ENCODE results near the gene ZWILCH. TPM values are rescaled to one million over a fixed set of nuclear protein-coding genes. Genes with fewer than 3 reads are reported as not detected.

ZWILCH gene
- total RNA-seq, 1 donor from 2014 or later = 30.9 TPM

- Mint-ChIP-seq H3K4me1 (no peaks in the 10 kb centered on the region), H3K27ac (ENCODE audit: unreplicated experiment) (no peak overlapping the region), H3K36me3 (ENCODE audit: low read depth) (no peaks in the 10 kb centered on the region), H3K27me3 (ENCODE audit: low read depth) (no peaks in the 10 kb centered on the region), H3K9me3 (no peaks in the 10 kb centered on the region), H3K4me3 (no peak overlapping the region)
- TF ChIP-seq CTCF (conservative IDR thresholded peaks at IDR 0.05) = no peak
- no peak for DNase-seq (ENCODE audit: low read depth, low spot score)
Observed at GRCh38 chr15:66592505-66593218, 87.5 kb downstream of the ZWILCH start.

GRCh38 chr15:66593219-66593780, 88.2 kb downstream of the ZWILCH start:
- TF ChIP-seq CTCF (conservative IDR thresholded peaks at IDR 0.05) = no peak
- DNase-seq (ENCODE audit: low read depth, low spot score) = no peak
- H3K4me1 Mint-ChIP-seq = no peaks in the 10 kb centered on the region
- no peaks in the 10 kb centered on the region for H3K9me3 Mint-ChIP-seq
- no peak overlapping the region for H3K4me3 Mint-ChIP-seq
- H3K27me3 Mint-ChIP-seq (ENCODE audit: low read depth) = no peaks in the 10 kb centered on the region
- no peaks in the 10 kb centered on the region for H3K36me3 Mint-ChIP-seq (ENCODE audit: low read depth)
- H3K27ac Mint-ChIP-seq (ENCODE audit: unreplicated experiment) = no peak overlapping the region

- no peak overlapping the region for H3K27ac Mint-ChIP-seq (ENCODE audit: unreplicated experiment)
- no peaks in the 10 kb centered on the region for H3K27me3 Mint-ChIP-seq (ENCODE audit: low read depth)
- no peak for TF ChIP-seq CTCF (conservative IDR thresholded peaks at IDR 0.05)
- no peaks in the 10 kb centered on the region for H3K9me3 Mint-ChIP-seq
- no peak overlapping the region for H3K4me3 Mint-ChIP-seq
- no peaks in the 10 kb centered on the region for H3K4me1 Mint-ChIP-seq
- H3K36me3 Mint-ChIP-seq (ENCODE audit: low read depth) = no peaks in the 10 kb centered on the region
- no peak for DNase-seq (ENCODE audit: low read depth, low spot score)
Observed at GRCh38 chr15:66594344-66594743, 89.2 kb downstream of the ZWILCH start.

- H3K36me3 Mint-ChIP-seq (ENCODE audit: low read depth) = no peaks in the 10 kb centered on the region
- no peak overlapping the region for H3K27ac Mint-ChIP-seq (ENCODE audit: unreplicated experiment)
- no peaks in the 10 kb centered on the region for H3K4me1 Mint-ChIP-seq
- H3K9me3 Mint-ChIP-seq = no peaks in the 10 kb centered on the region
- TF ChIP-seq CTCF (conservative IDR thresholded peaks at IDR 0.05) = no peak
- no peak for DNase-seq (ENCODE audit: low read depth, low spot score)
- H3K27me3 Mint-ChIP-seq (ENCODE audit: low read depth) = no peaks in the 10 kb centered on the region
- H3K4me3 Mint-ChIP-seq = no peak overlapping the region
Observed at GRCh38 chr15:66594836-66595235, 89.7 kb downstream of the ZWILCH start.

GRCh38 chr15:66595332-66595731, 90.2 kb downstream of the ZWILCH start:
- Mint-ChIP-seq H3K36me3 (ENCODE audit: low read depth) (no peaks in the 10 kb centered on the region), H3K9me3 (no peaks in the 10 kb centered on the region), H3K4me3 (no peak overlapping the region), H3K4me1 (no peaks in the 10 kb centered on the region), H3K27me3 (ENCODE audit: low read depth) (no peaks in the 10 kb centered on the region), H3K27ac (ENCODE audit: unreplicated experiment) (no peak overlapping the region)
- no peak for DNase-seq (ENCODE audit: low read depth, low spot score)
- TF ChIP-seq CTCF (conservative IDR thresholded peaks at IDR 0.05) = no peak

Data from neural crest cell (in vitro differentiated cells).